GM19463 (cell line): ENCODE data around the gene NCMAP.

Source experiments
- ATAC-seq: cut with Tn5 transposase; IDR thresholded peaks from one replicate; pipeline ENCODE4 v1.9.1; 2021; ENCODE audit warnings: mild to moderate bottlenecking, moderate library complexity; ENCODE audit not compliant: unreplicated experiment

Gene NCMAP

DNA sequence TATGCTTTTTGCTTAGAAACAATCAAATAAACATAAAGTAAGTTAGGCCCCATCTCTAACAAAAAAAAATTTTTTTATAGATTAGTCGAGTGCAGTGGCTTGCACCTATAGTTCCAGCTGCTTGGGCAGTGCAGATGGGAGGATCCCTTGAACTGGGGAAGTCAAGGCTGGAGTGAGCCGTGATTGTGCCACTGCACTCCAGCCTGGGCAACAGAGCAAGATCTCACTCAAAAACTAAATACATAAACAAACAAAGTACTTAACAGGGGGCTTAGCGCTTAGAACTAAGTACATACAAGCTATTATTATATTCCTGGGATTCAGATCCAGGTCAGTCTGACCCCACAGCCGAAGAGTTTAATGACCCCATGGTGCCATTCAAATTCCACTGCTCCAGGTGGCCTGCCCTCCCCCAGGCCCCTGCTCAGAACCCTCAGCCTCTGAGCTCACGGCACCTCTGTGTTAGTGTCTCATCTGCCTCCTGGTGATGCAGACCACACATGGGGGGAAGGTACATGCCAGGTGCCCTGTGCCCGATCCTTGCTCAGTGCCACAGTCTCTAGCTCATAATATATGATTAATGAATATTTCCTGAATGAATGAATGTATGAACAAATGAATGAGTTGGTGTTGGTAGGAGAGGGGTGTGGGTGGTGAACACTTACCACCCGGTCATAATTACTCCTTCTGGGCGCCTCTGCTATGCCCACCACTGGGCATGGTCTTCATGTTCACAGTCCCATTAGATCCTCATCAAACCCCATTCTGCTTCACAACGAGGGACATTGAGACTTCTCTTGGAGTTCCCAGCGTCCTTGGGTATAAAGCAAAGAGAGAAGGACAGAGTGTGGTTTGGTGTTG, 14.6 kb downstream of the NCMAP start:
- no peak for ATAC-seq

DNA sequence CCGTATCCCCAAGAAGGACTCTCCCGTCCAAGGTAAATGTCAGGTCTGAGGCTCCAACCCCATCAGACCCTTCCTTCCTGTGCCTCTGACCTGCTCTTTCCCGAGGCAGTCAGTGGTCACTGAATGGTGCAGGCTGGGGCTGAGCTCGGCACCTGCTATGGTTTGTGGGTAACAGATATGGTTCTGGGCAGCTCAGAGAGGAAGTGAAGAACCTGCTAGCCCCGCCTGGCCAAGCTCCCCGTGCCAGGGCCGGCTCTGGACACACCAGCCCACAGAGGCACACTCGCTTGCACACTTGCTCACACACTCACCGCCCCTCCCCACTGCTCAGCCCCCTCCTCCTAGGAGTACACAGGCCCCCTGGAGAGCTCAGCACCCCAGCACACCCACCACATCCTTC, 16.4 kb downstream of the NCMAP start:
- ATAC-seq, result no peak

DNA sequence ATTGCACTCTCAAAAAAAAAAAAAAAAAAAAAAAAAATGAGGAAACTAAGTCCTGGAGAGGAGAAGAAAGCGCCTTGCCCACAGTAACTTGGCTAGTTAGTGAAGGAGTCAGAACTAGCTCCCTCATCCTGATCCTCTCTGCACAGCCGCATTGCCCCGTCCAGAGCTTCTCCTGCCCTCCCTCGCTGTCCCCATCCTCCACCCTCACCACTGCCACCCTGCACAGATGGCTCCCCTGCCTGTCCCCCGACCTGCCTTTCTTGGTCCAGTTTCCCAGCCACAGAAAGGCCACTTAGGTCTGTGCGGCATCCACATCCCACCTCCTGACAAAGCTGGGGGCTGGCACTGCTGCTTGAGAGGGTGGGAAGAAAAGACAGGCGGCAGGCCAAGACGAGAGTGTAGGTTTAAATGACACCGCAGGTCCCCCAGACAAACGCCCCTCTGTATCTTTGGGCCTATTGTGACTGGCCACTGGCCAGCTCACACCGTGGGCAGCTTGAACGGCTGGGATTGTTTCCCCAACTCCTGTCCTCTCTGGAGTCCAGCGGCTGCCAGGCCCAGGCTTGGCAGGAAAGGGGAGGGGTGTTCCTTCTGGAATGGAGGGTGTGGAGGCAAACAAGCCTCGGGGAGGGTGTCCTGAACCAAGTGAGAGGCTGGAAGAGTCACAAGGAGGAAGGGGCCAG, 20.2 kb downstream of the NCMAP start:
- no peak for ATAC-seq

- ATAC-seq, result no peak
Measured at GRCh38 chr1:24578846-24579245, 23.0 kb downstream of the NCMAP start.

DNA sequence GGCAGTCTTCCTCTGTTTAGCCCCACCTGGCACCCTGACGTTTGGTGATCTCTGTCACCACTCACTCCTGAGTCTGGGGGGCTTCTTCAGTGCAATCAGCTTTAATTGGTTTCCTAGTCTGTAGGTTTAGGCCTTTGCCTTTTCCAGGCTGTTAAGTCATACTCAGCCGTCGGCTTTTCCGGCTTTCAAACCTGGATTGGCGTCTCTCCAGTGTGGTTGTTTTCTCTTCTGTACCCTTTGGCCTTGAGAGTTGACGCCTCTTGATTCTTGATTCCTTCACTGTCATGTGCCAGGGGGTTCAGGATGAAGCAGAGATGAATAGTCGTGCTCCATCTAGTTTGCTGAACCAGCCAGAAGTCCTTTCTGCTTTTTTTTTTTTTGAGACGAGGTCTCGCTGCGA, 24.9 kb downstream of the NCMAP start:
- ATAC-seq, result no peak

DNA sequence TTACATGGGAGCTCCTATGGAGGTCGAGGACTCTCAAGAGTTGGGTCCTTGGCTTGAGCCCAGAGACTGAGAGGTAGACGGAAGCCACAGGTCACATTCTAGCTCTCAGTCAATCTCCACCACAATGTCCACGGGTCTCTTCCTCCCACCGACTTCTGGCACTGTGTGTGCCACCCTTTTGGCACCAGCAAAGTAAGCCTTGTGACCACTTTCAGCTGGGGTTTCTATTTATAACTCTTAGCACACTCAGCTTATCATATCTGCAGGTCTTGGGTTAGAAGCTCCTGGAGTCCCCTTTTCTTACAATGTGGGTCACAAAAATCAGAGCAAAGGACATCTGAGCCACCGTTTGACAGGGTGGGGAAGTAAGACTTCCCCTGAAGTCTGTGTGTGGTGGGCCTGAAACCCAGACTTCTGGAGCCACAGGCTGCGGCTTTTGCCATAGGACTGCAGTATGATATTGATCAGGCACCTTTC, 28.3 kb downstream of the NCMAP start:
- no peak for ATAC-seq

GRCh38 chr1:24586119-24586518, 30.2 kb downstream of the NCMAP start:
- no peak for ATAC-seq

DNA sequence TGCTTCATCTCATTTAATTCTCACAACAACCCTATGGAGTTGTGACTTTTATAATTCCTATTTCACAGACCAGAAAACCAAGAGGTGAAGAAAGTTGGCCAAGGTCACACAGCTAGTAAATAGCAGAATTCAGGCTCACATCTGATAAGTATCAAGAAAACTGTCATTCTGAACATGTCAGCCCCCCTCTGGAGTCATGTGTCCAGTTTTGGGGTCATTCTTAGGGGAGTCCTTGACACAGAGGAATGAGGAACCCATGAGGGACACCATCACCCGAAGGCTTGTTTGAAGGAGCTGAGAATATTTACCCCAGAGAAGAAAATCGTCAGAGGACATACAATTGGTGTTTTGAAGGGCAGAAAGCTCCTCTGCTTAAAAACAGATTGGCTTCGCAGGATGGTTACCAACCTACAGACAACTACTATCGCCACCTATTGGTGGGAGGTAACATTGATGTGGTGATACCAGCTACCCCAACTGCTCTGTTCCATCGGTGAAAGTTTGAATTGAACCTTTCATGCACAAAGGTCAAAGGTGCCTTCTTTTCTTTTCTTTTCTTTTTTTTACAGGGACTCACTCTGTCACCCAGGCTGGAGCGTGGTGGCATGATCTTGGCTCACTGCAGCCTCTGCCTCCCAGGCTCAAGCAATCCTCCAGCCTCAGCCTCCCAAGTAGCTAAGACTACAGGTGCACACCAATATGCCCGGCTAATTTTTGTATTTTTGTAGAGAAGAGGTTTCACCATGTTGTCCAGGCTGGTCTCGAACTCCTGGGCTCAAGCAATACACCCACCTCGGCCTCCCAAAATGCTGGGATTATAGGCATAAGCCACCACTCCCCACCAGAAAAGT, 31.3 kb downstream of the NCMAP start:
- no peak for ATAC-seq

DNA sequence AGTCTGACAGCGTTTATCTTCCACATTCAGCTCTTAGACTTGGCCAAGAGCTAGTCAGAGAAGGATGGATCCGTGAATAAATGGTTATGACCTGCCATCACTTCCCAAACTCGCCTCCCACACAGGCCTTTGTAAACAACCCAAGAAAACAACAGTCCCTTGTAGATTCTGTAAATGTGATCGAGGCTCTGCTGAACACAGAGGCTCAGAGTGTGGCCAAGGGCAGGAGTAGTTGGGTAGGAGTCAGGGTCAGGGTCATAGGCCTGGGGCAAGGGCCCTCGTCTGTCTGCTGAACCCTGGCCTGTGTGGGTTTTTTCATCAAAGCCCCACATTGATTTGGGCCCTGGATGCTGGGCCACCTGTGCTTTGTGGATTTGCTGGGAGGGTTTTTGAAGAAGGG, 32.7 kb downstream of the NCMAP start:
- ATAC-seq, result no peak

GRCh38 chr1:24589200-24589599, 33.3 kb downstream of the NCMAP start:
- ATAC-seq, result no peak

- no peak for ATAC-seq
Measured at GRCh38 chr1:24591781-24592180, 35.9 kb downstream of the NCMAP start.

DNA sequence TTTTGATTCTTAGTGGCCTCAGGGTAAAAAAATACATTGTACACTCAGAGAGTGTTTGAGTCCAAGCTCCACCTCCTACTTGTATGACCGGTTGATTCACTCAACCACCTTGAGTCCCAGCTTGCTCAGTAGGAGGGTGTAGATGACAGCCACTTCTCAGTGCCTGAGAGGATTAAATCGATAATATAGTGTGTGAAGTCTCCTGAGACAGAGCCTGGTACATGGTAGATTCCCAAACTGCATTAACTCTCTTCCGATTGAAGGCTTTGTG, 38.4 kb downstream of the NCMAP start:
- ATAC-seq, result no peak

- no peak for ATAC-seq
Measured at GRCh38 chr1:24596401-24596880, 40.6 kb downstream of the NCMAP start.

GRCh38 chr1:24599265-24599664, 43.4 kb downstream of the NCMAP start:
- ATAC-seq, result no peak

DNA sequence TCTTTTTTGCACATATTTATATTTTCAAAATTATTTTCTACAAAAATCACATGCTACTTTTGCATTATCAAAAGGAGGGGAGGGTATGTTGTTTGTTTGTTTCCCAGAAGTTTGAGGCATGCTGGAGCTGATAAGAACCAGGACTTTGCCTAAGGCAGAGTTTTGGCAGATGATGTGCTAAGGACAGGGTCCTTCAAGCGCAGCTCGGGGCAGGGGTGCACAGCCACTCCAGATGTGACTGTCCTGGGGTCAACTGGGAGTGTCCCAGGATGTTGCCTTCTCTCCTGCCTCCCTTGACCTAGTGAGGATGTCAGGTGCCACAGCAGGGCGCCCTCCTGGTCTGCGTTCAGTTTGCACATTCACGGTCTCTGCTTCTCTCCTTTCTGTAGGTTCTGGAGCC, 44.7 kb downstream of the NCMAP start:
- ATAC-seq, result no peak

- ATAC-seq, result no peak
Measured at GRCh38 chr1:24605534-24606295, 49.8 kb downstream of the NCMAP start.

DNA sequence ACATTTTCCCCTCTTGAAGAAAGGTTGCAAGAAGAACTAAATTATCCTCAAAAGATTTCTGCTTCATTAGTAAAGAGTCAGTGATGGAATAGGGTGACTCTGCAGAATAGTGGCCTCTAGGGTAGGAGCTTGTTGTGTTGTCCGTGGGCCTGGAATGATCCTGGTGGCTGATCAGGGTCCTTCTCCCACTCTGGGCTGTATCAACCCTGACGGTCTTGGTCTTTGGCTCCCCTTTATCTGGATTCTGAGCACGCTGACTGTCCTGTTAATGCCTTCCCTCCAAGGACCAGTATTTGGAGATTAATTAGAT, 50.4 kb downstream of the NCMAP start:
- ATAC-seq, result no peak

GRCh38 chr1:24606621-24607020, 50.7 kb downstream of the NCMAP start:
- no peak for ATAC-seq

DNA sequence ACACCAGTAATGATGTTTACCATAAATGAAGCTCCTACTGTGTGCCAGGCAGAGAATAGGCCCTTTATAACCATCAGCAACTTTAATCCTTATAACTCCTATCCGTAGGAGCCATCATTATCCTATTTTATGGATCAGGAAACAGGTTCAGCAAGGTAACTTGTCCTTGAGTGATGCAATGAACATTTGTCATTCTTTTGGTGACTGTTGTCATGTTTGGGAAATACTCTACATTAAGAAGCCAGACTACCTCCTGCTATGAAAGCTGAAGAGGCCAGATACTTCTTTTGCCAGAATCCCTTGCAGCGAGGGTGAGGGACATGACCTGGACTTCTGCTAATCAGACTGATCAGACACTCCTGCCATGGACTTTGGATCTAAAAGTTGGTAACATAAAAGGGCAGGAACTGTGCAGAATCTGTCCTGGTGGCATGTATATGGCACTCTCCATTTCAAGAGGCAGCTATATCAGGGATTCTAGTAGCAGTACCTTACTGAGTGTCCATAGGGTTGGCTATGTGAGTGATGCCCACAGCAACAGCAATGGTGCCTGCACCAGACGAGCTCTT, 54.1 kb downstream of the NCMAP start:
- no peak for ATAC-seq

DNA sequence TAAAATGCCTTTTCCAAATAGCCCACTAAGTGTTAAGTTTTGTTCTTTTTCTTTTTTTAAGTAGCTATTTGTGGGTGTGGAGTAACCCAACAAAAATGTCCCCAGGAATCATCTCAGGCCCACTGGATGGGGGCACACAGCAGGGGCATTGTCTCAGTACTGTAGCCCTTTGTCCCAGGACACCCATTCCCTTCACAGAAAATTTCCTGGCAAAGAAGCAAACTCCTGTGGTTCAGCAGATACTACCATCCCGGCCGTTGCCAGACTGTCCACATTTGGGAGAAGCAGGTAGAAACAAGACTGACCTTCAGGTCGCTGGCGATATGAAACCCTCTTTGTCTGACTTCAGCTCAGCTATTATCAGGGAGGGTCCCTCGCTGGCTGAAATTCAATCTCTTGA, 63.5 kb downstream of the NCMAP start:
- no peak for ATAC-seq

DNA sequence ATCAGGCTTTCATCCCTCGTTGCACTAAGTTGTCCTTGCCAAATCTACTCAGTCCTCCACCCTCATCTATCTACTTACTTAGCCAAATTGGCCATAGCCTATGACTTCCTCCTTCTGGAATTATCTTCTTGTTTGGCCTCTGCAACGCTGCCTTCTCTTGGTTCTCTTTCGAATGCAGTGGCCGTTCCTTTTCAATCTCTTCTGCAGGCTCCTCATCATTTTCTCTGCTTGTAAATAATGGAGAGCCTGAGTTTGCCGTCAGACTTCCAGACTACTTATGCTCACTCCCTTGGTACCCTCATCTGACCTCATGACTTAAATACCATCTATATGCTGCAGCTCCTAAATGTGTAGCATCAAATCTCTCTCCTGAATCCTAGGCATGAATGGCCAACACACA, 64.8 kb downstream of the NCMAP start:
- no peak for ATAC-seq
